HepG2 (cell line): ENCODE measurements around the gene C9orf50. TPM values are rescaled to one million over a fixed set of nuclear protein-coding genes. Genes with fewer than 3 reads are reported as not detected.

ENCODE experiments used
- ARNT ChIP-seq: fragments of 450-650 bp; IDR thresholded peaks from 2 replicates; pipeline ENCODE4 v1.6.1; 2017
- ATM ChIP-seq: fragments of 450-650 bp; IDR thresholded peaks from 2 replicates; pipeline ENCODE4 v1.7.1; 2017; ENCODE audit warnings: mild to moderate bottlenecking, borderline replicate concordance
- FOXK2 ChIP-seq: fragments of 450-650 bp; IDR thresholded peaks from 2 replicates; pipeline ENCODE4 v1.6.1; 2016
- MAFG ChIP-seq: sonication (generic); formaldehyde crosslinking; IDR thresholded peaks from 2 replicates; pipeline ENCODE4 v1.5.1; 2020; ENCODE audit warnings: mild to moderate bottlenecking, missing genetic modification reagents
- NFE2L1 ChIP-seq: sonication (generic); formaldehyde crosslinking; IDR thresholded peaks from 2 replicates; pipeline ENCODE4 v1.4.0; 2020; ENCODE audit warnings: missing genetic modification reagents, mild to moderate bottlenecking, borderline replicate concordance
- PRDM4 ChIP-seq: sonication (generic); formaldehyde crosslinking; IDR thresholded peaks from 2 replicates; pipeline ENCODE4 v1.9.0; 2021; ENCODE audit warnings: missing genetic modification reagents, borderline replicate concordance
- RERE ChIP-seq: IDR thresholded peaks from 2 replicates; pipeline ENCODE4 v1.6.1; 2016; ENCODE audit warnings: low read depth, missing genetic modification reagents, missing compliant biosample characterization
- SMAD3 ChIP-seq: sonication (generic); formaldehyde crosslinking; IDR thresholded peaks from 2 replicates; pipeline ENCODE4 v1.4.0; 2020; ENCODE audit warnings: missing genetic modification reagents
- STAT5B ChIP-seq: sonication (generic); formaldehyde crosslinking; IDR thresholded peaks from 2 replicates; pipeline ENCODE4 v1.4.0; 2020; ENCODE audit warnings: missing genetic modification reagents
- ZFX ChIP-seq: sonication (generic); formaldehyde crosslinking; IDR thresholded peaks from 2 replicates; pipeline ENCODE4 v1.4.0; 2020; ENCODE audit warnings: mild to moderate bottlenecking, low read depth, missing genetic modification reagents, moderate library complexity
- ZNF44 ChIP-seq: sonication (generic); formaldehyde crosslinking; IDR thresholded peaks from 2 replicates; pipeline ENCODE4 v1.5.1; 2020; ENCODE audit warnings: mild to moderate bottlenecking, missing genetic modification reagents
- ZNF501 ChIP-seq: sonication (generic); formaldehyde crosslinking; IDR thresholded peaks from 2 replicates; pipeline ENCODE4 v1.5.1; 2020; ENCODE audit warnings: mild to moderate bottlenecking, moderate library complexity, missing genetic modification reagents
- ZNF556 ChIP-seq: sonication (generic); formaldehyde crosslinking; IDR thresholded peaks from 2 replicates; pipeline ENCODE4 v1.4.0; 2020; ENCODE audit warnings: mild to moderate bottlenecking, missing genetic modification reagents, borderline replicate concordance
- ZNF577 ChIP-seq: sonication (generic); formaldehyde crosslinking; IDR thresholded peaks from 2 replicates; pipeline ENCODE4 v1.4.0; 2020; ENCODE audit warnings: mild to moderate bottlenecking, low read depth, missing genetic modification reagents, borderline replicate concordance
- ZNF691 ChIP-seq: sonication (generic); formaldehyde crosslinking; IDR thresholded peaks from 2 replicates; pipeline ENCODE4 v1.4.0; 2020; ENCODE audit warnings: missing genetic modification reagents, low read depth, mild to moderate bottlenecking, borderline replicate concordance
- polyA plus RNA-seq, 8 experiments: library from polyadenylated mRNA; depleted of rRNA in 3 of 8; stranded (reverse) in 7 of 8; unstranded in 1 of 8; fragments of >200 nt; fragmentation: Illumina TruSeq in 4 of 8; extraction: Trizol in 4 of 8; gene quantifications; 2 replicates each; pipeline versions ENCODE4 v1.2.1 to v1.2.3, GENCODE V29; 2011 to 2016; ENCODE audit warnings: low read depth in 4 of 8, missing spikeins in 1 of 8, mixed read lengths in 1 of 8; ENCODE audit not compliant: insufficient read depth in 1 of 8
- total RNA-seq, 5 experiments: library from RNA; depleted of rRNA; stranded (reverse); fragments of >200 nt; fragmentation: Illumina TruSeq; extraction: Trizol; gene quantifications; 2 replicates each; pipeline ENCODE4 v1.2.3, GENCODE V29; 2016; ENCODE audit warnings: low read depth in 1 of 5
- TF ChIP-seq, protein P1 (sequence below): sonication (generic); formaldehyde crosslinking; IDR thresholded peaks from 2 replicates; pipeline ENCODE4 v1.4.0; 2020; ENCODE audit warnings: missing genetic modification reagents, mild to moderate bottlenecking, borderline replicate concordance

Gene C9orf50
- total and polyA plus RNA-seq, 2 of the 13 experiments (the other 11 are each of a cell fraction or from before 2014, with no cell fraction given): not detected

DNA sequence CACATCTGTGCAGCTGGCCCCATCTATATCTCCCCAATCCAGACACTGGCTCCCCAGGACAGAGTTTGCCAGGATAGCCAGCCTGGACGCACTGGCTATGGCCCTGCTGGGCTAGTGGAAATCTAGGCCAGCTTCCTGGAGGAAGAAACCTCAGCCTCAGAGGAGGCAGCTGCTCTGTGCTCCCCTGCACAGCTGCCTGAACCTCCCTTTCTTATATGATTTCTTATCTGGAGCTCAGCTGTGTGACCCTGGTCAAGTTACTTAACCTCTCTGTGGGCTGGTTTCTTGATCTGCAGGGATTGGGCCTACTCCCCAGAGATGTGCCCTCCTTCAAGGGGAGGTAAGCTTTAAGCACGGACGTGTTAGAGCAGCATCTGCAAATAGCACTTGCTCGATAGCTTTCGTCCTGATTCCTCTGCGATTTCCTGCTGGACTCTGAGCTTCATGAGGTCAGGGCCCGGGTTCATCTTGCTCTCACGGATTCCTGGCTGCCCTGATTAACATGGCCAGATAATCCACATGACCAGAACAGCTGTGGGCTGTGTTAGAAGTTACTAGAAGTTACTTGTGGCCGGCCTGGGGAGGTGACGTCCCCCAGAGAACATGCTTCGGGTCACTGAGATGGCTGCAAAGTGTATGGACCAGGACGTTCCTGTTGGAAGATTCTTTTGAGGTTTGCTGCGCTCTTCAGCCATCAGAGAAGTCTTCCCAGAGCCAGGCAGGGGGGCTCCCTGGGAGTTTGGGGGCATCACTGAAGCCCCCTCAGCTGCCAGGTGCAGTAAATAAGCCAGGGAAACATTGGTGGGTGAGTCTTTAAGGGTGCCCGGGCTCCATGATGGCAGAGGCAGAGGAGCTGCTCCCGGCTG is 14.5 kb downstream of the C9orf50 start (continued):
- no peak for TF ChIP-seq SMAD3 (CRISPR knock-in tag)
- no peak for TF ChIP-seq ATM
- no peak for TF ChIP-seq ZNF556
- TF ChIP-seq ZNF44 (CRISPR knock-in tag): no peak
- peak; percentile 87 for TF ChIP-seq ZFX (CRISPR knock-in tag)
- peak; percentile 42; the same call in 1 of the 2 replicates for TF ChIP-seq ZNF691
- no peak for TF ChIP-seq NFE2L1
- TF ChIP-seq MAFG (CRISPR knock-in tag): no peak
- no peak for TF ChIP-seq STAT5B (CRISPR knock-in tag)
- peak; percentile 31; the same call in 1 of the 2 replicates for TF ChIP-seq ZNF501 (CRISPR knock-in tag)
- TF ChIP-seq RERE (CRISPR knock-in tag): 0 out of 2 replicates have a peak, but pooled peaks have one; percentile 14
- no peak for TF ChIP-seq PRDM4 (CRISPR knock-in tag)
- TF ChIP-seq ZNF577 (CRISPR knock-in tag): no peak
- TF ChIP-seq, protein P1, sequence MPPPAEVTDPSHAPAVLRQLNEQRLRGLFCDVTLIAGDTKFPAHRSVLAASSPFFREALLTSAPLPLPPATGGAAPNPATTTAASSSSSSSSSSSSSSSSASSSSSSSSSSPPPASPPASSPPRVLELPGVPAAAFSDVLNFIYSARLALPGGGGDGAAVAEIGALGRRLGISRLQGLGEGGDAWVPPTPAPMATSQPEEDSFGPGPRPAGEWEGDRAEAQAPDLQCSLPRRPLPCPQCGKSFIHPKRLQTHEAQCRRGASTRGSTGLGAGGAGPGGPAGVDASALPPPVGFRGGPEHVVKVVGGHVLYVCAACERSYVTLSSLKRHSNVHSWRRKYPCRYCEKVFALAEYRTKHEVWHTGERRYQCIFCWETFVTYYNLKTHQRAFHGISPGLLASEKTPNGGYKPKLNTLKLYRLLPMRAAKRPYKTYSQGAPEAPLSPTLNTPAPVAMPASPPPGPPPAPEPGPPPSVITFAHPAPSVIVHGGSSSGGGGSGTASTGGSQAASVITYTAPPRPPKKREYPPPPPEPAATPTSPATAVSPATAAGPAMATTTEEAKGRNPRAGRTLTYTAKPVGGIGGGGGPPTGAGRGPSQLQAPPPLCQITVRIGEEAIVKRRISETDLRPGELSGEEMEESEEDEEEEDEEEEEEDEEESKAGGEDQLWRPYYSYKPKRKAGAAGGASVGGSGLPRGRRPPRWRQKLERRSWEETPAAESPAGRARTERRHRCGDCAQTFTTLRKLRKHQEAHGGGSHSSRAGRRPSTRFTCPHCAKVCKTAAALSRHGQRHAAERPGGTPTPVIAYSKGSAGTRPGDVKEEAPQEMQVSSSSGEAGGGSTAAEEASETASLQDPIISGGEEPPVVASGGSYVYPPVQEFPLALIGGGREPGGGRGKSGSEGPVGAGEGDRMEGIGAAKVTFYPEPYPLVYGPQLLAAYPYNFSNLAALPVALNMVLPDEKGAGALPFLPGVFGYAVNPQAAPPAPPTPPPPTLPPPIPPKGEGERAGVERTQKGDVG (CRISPR knock-in tag): peak; percentile 34; the same call in 1 of the 2 replicates
- TF ChIP-seq ARNT: no peak
- no peak for TF ChIP-seq FOXK2
